Lower lobe of right lung (tissue), 2 donors: ENCODE results near the gene SDC4. TPM values are rescaled to one million over a fixed set of nuclear protein-coding genes. Genes with fewer than 3 reads are reported as not detected.

Experiments used
- ATAC-seq, 2 donors: fragments of 200-7000 bp; cut with Tn5 transposase; one replicate each; pipeline ENCODE4 v1.9.1; 2020 to 2022; ENCODE audit warnings: mild to moderate bottlenecking in 2 of 2, moderate library complexity in 2 of 2
- DNase-seq: peaks from one replicate; pipeline ENCODE4 v3.0.0-alpha.2; 2020
- H3K27ac ChIP-seq: fragments of 200-600 bp; one replicate; pipeline ENCODE4 v1.8.0; 2022
- H3K27me3 ChIP-seq: fragments of 200-600 bp; one replicate; pipeline ENCODE4 v1.8.0; 2022; ENCODE audit warnings: low read depth
- H3K36me3 ChIP-seq: fragments of 200-600 bp; one replicate; pipeline ENCODE4 v1.8.0; 2022; ENCODE audit warnings: mild to moderate bottlenecking
- H3K4me1 ChIP-seq: fragments of 200-600 bp; one replicate; pipeline ENCODE4 v1.8.0; 2022
- H3K4me3 ChIP-seq: fragments of 200-600 bp; one replicate; pipeline ENCODE4 v1.8.0; 2022; ENCODE audit warnings: mild to moderate bottlenecking
- H3K9me3 ChIP-seq: fragments of 200-600 bp; one replicate; pipeline ENCODE4 v1.8.0; 2022
- CTCF ChIP-seq: fragments of 200-600 bp; IDR thresholded peaks from one replicate; pipeline ENCODE4 v1.8.0; 2022; ENCODE audit warnings: antibody characterized with exemption, mild to moderate bottlenecking
- intact Hi-C: fragments of 100-400 bp; cut with DNase I; formaldehyde crosslinking; loops from one replicate; pipeline ENCODE4 v1.11.0; 2022
- total RNA-seq: library from RNA; stranded (reverse); fragmentation: NEBNext Ultra II Directional; extraction: Animal tissue kit (Norgen Biotek cat#: 25700); gene quantifications from one replicate; pipeline ENCODE4 v1.2.1, GENCODE V29; 2021
- donor health status: DM: no; HTN: yes; CAD: no; lungs with severe emphysema.

SDC4 gene
- total RNA-seq, 1 donor from 2014 or later: 259 TPM

DNA sequence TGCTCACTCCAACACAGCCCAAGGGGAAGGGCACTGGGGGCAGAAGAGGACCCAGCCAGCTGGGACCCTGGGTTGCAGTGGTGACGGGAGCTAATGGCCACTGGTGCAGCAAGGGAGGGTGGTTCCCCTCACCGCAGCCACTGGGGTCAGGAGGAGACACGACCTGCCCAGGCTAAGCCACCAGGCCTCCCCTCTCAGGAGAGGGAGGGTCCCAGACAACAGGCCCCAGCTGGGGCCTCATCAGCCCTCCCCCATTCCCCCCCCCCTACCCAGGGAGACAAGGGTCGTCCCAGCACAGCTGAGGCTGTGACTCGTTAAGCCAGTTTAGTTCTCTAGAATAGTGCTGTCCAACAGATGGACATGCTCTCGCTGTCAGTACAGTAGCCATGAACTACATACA is 22.9 kb downstream of the SDC4 start:
- Histone ChIP-seq H3K9me3 (no peaks in the 10 kb centered on the region), H3K36me3 (peaks cover 46% of the 10 kb centered on the region), H3K27ac (no peak overlapping the region), H3K4me3 (no peak overlapping the region), H3K27me3 (no peaks in the 10 kb centered on the region), H3K4me1 (no peaks in the 10 kb centered on the region)
- intact Hi-C loops: no loop called here
- DNase-seq (no peak), ATAC-seq (no peak)
- TF ChIP-seq CTCF: no peak

- Histone ChIP-seq H3K4me1 (no peaks in the 10 kb centered on the region), H3K36me3 (peaks cover 30% of the 10 kb centered on the region), H3K4me3 (no peak overlapping the region), H3K27ac (no peak overlapping the region), H3K9me3 (no peaks in the 10 kb centered on the region), H3K27me3 (no peaks in the 10 kb centered on the region)
- intact Hi-C loops: no loop called here
- DNase-seq (no peak), ATAC-seq (peak; percentile 11 to 19)
- TF ChIP-seq CTCF: no peak
Observed at GRCh38 chr20:45323731-45324130, 24.5 kb downstream of the SDC4 start.

DNA sequence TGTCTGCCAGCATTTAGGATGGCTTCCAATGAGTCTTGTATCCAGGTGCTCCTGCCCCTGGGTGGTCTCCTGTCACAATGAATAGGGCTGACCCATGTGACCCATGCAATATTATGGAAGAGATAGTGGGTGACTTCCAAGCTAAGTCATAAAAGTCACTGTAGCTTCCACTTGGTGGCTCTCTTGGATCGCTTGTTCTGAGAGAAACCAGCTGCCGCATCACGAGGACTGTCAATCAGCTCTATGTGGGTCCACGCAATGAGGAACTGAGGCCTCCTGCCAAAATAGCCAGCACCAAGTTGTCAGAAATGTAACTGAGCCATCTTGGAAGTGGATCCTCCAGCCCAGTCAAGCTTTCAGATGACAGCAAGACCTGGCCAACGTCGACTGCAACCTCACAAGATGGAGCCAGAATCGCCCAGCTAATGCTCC is 25.3 kb downstream of the SDC4 start:
- H3K9me3 ChIP-seq: no peaks in the 10 kb centered on the region
- no peaks in the 10 kb centered on the region for H3K4me1 ChIP-seq
- intact Hi-C loops: no loop called here
- peak; percentile 69 to 77 for ATAC-seq
- H3K27ac ChIP-seq: no peak overlapping the region
- H3K4me3 ChIP-seq: no peak overlapping the region
- no peaks in the 10 kb centered on the region for H3K27me3 ChIP-seq
- peaks cover 22% of the 10 kb centered on the region for H3K36me3 ChIP-seq
- TF ChIP-seq CTCF: peak; percentile 33
- DNase-seq: peak; percentile 78

DNA sequence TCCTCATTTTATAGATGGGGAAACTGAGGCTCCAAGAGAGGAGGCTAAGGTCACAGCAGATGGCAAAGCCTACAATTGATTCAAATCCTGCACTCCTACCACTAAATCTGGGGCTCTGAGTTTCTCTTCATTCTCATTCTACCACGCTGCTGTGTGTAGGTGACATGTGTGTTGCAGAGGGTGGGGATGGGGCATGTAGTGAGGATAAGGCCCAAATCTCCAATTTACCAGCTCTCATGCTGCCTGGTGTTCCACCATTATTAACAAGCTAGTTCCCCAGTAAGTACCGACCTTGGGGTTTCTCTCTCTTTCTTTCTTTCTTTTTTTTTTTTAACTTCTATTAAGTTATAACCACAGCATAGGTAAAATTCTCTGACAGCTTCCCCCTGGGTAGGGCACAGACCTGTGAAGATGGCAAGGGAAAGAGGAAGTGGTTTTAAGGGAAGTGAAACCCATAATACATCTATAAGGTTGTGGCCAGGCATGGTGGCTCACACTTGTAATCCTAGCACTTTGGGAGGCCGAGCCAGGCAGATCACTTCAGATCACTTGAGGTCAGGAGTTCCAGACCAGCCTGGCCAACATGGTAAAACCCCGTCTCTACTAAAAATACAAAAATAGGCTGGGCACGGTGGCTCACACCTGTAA is 27.2 kb downstream of the SDC4 start:
- ATAC-seq (peak in 1 of 2 donors; percentile 31), DNase-seq (no peak)
- Histone ChIP-seq H3K27ac (no peak overlapping the region), H3K4me3 (no peak overlapping the region), H3K9me3 (no peaks in the 10 kb centered on the region), H3K36me3 (peaks cover 4% of the 10 kb centered on the region), H3K27me3 (peaks cover 8% of the 10 kb centered on the region), H3K4me1 (no peaks in the 10 kb centered on the region)
- TF ChIP-seq CTCF: no peak
- intact Hi-C loops: no loop called here

- no peak for TF ChIP-seq CTCF
- Histone ChIP-seq H3K27me3 (peaks cover 23% of the 10 kb centered on the region), H3K36me3 (no peaks in the 10 kb centered on the region), H3K4me1 (no peaks in the 10 kb centered on the region), H3K9me3 (no peaks in the 10 kb centered on the region), H3K27ac (no peak overlapping the region), H3K4me3 (no peak overlapping the region)
- intact Hi-C loops: loop anchor here (5.0 kb wide), 1 partner anchor 118 kb away; no protein-coding TSS in a partner anchor
- ATAC-seq (no peak), DNase-seq (no peak)
Observed at GRCh38 chr20:45318948-45319347, 29.3 kb downstream of the SDC4 start.
